HG03064 (cell line): ENCODE data around the gene SECISBP2L.
"Not testable (repeated sequence)": the region's sequence is repeated elsewhere in the genome, so short reads cannot be mapped to it uniquely, and the experiment has no call there.

Experiments used
- ATAC-seq: cut with Tn5 transposase; IDR thresholded peaks from one replicate; pipeline ENCODE4 v1.9.1; 2021; ENCODE audit warnings: low read depth; ENCODE audit not compliant: unreplicated experiment

The SECISBP2L gene

DNA sequence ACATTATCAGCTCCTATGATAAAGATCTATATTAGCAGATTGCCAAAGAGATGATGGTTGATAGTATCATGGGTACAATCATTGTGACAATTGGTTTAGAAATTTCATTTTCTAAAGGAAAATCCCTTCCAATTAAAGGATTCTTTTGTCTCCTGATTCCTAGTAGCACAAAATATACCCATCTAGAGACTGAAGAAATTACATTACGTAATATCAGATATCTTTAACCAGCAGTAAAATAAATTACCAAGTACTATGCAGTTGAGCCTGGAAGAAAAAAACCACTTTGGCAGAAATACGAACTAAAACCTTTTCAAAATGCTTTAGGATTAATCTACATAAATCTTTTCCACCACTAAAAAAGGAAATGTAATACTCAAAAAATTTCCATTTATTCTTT is 46.9 kb downstream of the SECISBP2L start:
- ATAC-seq = no peak

DNA sequence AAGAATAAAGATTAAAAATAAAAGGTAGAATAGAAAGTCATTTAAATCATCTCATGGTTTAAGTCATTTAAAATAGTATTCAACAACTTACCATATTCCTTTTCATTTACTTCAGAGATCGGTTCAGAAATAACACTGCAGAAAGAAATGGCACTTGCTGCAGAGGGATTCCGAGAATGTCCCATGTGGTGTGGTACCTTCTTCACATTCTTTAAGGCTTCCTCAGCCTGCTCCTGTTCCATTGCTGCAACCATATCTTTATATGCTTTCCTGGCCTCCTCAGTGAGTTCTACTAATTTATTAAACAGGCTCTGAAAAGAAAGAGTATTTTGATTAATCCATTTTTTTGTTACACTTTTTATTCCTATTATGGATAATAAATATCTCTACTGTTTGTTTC is 50.0 kb downstream of the SECISBP2L start:
- ATAC-seq = no peak

DNA sequence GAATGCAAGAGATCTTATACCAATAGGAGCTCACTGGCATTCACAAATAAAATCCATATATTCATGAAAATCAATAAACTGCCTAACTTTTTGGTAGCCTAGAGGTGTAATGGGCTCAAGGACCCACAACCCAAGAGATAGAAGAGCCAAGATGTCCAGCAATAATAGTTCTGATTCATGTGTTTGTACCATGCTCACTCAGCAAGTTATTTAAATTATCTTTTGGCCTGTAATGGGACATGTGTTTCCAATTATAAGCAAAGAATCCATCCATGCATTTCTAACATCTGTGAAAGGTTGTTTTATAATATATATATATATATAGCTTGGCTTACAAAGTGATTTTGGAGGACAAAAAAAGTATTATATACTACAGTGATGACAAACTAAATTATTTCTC is 52.9 kb downstream of the SECISBP2L start:
- no peak for ATAC-seq

DNA sequence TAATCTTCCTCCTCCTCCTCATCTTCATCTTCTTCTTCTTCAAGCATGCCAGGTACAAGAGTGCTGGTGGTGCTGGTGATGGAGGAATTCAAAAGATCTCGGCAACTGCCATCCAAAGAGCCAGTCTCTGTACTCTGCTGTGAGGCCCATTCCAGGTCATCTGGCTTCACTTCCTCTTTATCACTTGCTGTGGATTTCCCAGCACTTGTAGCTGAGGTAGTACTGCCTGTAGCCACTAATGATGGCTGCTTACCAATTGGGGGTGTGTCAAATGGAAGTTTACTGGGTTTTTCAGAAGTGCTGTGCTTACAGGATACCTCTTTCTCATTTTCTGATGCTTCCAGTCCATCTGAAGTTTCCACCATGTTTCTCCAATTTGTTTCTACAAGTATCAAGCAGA is 53.7 kb downstream of the SECISBP2L start:
- ATAC-seq = peak; percentile 69

DNA sequence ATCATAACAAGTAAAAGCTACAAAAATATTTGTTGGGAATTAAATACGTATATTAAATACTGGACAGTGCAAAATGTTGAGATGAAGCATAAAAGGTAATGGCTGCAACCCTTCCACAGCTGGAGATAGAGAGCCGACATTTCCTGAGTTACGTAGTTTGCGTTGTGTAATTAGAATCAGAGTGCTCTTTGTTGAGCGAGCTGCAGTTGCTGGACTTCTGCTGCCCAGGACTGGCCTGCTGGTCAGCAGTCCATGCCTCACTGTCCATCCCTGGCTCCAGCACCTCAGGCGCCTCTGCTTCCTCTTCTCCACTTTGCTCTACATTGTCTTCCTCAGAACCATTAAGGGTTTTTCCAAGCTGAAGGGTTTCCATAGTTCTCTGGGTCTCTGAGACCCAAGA is 54.1 kb downstream of the SECISBP2L start:
- ATAC-seq = no peak

DNA sequence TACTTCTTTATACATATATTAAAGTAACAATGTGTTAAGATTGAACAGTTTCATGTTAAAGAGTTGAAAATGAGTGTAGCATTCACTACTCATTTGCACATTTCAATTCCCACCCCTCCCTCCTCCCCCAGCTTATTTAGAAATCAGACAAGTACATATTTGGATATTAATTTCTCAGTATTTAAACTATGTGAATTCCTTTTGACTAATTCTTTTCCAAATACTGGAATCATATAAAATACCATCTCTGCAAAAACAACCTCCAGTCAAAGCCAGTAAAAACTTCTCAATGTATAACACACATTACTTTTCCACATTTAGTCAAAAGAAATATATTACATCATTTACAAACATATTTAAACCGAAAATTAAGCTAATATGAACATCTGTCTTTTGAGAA is 57.1 kb downstream of the SECISBP2L start:
- ATAC-seq = no peak

DNA sequence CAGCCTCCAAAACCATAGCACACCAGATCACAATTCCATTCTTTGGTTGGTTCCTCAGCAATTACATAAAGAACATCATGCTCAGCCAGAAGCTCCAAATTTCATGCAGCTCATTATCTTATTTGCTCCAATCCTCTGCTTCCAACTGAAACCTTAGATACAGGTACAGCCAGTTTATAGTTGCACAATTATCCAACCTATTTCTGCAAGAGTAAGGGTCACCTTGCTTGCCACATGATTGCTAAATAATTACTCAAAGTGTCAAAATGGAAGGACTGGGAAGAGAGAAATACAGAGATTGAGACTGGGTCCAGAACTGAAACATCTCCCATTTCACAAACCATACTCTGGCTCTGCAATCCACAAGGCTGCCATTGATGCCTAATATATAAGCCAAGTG is 59.1 kb downstream of the SECISBP2L start:
- ATAC-seq = no peak

DNA sequence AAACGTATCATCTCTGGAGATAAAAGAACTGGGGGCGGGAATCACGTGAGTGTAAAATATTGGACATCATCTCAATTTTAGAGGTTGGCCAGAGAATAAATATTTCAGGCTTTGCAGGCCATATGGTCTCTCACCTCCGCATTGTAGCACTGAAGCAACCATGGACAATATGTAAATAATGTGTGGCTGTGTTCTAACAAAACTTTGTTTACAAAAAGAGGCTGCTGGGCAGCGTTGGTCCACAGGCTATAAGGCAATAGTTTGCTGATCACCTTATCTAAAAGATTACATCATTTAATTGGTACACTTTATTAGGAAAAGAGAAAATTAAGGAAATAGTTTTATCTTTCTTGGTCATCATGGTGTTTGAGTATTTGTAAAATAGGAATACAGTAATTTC is 60.0 kb downstream of the SECISBP2L start:
- ATAC-seq = no peak

DNA sequence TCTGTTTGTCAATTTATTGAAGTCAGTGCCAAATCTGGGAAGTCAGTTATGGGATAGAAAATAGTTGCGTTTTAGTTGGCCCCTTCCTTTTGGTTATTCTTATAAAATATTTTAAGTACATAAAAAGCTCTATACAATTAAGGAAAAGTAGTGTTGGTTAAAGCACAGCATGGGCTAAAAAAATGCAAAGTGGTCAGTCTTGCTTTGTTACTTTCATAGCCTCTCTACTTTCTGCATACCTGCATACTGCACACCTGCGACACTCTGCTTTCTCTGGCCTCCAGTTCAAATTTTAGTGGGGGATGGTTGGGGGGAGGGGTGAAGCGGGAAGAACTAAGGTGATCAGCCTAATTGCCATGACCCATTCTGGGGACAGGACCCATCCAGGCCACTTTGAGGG is 60.7 kb downstream of the SECISBP2L start:
- no peak for ATAC-seq

DNA sequence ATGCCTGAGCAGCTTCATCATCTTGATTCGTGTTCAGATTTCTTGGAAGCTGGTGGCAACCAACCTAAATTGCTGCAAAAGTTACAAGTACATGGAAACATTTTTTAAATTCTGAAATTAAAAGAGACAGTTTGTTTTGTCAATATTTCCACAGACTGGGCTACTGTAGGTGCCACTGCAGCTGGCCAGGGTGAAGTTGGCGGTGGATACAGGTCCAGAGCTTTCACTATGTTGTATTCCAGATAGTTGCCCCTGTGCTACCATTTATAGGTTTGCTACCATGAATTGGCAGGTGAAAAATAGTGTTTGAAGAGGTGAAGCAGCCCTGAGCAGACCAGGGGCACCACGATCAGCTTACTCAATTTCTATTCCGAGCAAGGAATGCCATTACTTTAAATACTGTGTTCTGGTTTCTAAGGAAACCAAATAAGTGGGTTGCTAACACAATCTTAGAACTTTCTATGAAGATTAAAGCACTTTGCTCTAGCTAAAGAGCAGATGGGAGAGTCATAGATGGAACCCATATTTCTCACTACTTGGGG is 61.4 kb downstream of the SECISBP2L start:
- ATAC-seq = no peak

DNA sequence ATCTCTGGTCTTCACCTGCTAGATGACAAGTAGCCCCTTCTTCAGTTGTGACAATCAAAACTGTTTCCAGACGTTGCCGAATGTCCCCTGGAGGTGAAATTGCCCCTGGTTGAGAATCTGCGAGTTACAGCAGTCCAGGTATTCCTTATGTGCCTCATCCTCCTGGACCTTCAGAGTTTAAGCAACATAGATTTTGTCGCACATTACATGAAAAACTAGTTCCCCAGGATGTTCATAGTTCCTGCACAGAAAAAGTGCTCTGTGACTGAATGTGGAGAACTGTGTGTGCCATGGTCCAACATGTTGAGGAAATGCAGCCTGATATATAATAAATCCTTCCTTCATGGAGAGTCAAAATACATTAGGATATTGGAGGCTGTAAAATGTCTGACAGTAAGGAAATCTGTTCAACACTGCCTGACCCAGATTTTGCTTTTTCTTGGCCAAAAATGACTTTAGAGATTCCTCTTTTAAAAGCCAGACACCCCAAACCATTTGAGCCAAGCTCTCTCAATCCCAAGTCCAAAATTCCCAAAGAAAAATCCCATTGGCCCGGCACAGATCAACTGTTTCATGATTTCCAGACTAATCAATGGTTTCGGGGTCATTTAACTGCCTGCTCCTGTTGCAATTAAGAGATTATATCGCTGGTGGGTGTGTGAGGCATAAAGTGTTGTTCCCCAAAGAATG is 62.1 kb downstream of the SECISBP2L start:
- no peak for ATAC-seq

DNA sequence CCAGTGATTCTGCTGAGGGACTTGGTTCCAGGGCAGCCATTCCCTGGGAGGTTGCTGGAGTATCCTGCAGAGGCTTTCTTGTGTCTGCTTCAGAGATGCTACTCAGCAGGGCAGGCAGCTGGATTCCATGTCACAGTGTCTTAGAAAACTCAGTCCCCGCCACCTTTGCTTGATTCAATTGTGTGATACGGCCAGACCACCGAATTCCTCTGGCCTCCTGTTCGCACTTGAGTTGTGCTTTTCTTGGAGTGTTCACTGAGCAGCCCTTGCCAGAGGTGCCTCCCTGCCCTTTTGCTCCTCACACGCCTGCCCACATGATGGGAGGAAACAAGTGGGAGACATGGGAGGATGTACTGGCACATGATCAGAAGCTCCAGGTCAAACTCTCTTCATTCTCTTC is 62.9 kb downstream of the SECISBP2L start:
- ATAC-seq = no peak

DNA sequence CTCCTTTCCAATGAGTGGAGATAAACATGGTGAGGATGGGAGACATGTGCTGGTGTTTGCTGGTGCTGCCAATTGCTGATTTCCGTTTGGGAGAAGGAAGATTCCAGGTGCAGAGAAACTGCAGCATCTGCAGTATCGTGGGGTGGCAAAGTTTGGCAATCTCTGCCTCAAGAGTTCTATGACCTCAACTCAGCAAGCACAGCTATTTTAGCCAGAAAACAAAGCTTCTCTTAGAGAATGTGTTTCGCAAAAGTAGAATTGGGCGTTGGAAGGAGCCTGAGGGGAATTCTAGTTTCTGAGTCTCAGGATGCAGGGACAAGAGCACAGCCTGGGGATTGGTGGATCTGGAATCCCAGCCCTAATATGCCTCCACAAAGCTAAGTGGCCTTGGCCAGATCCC is 64.3 kb downstream of the SECISBP2L start:
- ATAC-seq = no peak

DNA sequence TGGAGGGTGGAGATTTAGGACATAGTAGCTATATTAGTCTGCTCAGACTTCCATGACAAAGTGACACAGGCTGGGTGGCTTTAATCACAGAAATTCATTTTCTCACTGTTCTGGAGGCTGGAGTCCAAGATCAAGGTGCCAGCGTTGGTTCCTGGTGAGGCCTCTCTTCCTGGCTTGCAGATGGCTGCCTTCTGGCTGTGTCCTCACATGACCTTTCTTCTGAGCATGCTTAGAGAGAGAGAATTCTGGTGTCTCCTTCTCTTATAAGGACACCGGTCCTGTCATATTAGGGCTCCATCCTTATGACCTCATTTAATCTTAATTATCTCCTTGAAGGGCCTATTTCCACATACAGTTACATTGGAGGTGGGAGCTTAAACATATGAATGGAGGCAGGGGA is 67.6 kb downstream of the SECISBP2L start:
- ATAC-seq = no peak

DNA sequence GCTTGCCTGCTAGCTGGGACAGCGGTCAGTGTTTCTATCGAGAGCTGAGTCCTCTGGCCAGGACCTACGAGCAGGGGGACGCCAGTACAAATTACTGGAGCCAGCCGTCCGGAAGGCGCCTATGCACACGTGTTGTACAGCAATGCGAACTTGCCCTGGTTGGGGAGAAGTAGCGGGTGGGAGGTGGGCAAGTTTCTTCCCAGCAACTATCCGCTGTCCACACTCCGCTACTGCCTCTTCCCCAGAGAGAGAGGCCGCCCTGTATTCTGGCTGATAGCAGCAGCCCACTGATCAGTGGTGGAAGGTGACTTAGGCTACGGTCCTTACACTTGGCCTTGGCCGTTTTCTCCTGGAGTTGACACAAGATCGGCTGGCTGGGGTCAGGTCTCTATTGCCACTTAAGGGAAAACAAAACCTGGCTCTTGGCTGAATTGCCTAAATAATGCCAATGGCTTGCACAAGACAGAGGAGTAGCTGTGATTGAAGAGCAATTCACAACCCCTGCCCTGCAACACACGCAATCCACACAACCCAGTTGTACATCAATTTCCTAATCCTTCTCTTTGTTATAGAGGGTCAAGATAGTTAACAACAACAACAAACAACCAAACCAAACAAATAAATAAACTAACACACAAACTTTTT is 69.7 kb downstream of the SECISBP2L start:
- no peak for ATAC-seq

DNA sequence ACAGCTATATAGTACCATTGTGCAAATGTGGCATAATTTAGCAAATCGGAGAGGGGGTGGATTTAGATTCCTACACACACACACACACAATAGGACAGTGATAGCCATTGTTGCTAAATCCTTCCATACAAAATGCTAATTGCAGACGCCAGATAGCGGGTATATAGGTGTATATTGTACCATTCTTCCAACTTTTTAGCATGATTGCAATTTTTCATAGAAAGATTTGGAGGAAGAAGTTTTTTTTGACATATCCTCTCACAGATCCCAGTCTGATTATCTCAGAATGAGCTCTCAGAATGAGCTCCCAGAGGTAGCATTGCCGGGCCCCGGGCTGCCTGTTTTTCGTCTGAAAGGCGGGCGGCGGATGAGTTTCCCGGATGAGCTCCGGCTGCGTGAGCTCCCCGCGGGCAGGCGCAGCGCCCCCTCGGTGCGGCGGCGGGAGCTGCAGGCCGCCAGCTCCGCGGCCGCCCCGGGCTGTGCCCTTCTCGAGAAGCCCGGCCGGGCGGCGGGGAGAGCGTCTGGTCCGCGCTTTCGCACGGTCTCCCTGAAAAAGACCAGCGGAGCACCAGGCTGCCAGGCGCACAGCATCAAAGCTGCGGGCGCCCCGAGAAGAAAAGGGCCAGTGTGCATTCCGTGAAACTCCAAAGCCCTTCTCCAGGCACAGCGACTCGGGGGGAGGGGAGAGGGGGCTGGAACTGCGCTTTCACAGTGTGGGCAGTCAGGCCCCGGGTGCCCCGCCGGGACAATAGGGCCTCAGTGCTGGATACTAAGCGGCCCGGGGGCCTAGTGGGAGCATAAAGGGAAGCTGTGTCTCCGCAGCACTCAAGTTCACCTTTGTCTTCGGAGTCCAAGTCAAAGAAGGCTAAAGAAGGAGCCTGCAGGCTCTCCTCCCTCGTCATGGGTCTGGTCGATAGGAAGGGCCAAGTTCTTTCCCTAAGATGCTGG is 70.5 kb downstream of the SECISBP2L start:
- ATAC-seq = peak; percentile 84

DNA sequence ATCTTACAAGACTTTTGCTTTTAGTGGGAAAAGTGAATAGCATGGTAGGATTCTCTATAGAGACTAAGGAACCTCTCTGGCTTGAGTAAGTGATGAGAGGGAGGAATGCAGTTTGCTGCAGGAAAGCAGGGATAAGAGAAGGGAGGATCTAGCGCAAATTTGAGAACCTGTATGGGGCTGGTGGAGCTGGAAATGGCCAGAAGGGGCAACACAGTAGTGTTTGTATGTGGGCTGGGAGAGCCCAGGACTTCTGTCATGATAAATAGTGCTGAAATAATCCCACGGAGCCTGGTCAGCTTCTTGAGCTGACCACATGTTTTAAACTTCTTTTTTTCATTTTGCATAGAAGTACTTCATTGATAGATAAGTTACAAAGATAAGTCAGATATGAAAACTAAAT is 71.4 kb downstream of the SECISBP2L start:
- ATAC-seq = no peak

DNA sequence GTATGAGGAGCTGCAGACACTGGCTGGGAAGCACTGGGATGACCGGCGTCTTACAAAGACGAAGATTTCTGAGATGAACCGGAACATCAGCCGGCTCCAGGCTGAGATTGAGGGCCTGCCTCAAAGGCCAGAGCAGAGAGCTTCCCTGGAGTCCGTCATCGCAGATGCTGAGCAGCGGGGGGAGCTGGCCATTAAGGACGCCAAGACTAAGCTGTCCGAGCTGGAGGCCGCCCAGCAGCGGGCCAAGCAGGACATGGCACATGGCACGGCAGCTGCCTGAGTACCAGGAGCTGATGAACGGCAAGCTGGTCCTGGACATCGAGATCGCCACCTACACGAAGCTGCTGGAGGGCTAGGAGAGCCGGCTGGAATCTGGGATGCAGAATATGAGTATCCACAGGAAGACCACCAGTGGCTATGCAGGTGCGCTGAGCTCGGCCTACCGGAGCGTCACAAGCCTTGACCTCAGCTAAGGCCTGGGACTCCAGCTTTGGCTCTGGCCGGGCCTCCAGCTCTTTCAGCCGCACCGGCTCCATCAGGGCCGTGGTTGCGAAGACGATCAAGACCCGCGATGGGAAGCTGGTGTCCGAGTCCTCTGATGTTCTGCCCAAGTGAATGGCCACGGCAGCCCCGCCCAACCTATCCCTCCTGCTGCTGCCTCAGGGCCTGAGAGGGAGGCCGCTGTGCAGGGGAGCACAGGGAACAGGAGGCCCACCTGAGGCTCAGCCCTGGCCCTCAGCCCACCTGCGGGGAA is 73.3 kb downstream of the SECISBP2L start:
- ATAC-seq = no peak

DNA sequence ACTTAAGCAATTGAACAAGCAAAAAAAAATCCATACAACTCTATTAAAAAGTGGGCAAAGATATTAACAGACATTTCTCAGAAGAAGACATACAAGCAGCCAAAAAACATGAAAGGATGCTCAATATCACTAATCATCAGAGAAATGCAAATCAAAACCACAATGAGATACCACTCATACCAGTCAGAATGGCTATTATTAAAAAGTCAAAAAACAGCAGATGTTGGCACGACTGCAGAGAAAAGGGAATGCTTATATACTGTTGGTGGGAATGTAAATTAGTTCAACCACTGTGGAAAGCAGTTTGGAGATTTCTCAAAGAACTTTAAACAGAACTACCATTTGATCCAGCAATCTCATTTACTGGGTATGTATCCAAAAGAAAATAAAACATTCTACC is 75.3 kb downstream of the SECISBP2L start:
- ATAC-seq = not testable (repeated sequence)

DNA sequence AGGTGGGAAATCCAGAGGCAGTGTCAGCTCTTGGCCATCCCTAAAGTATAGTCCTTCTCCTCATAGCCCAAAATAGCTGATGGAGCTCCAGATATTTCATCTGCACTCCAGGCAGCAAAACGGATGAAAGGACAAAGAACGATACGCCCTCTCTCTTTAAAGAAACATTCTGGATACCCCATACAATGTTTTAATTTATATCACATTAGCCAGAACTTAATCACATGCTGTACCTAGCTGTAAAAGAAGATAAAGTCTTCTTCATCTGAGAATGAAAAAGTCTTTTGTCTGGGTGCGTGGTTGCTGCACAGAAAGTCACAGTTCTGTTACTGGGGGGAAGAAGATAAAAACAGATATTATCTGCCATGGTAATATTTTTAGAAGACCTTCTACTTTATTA is 78.2 kb downstream of the SECISBP2L start:
- no peak for ATAC-seq
